ENCODE data around the gene NAA80. TPM values are rescaled to one million over a fixed set of nuclear protein-coding genes. Genes with fewer than 3 reads are reported as not detected.
A peak's percentile ranks its signal among the peaks of the same experiment; 100 is the strongest.

The NAA80 gene
- total and polyA plus RNA-seq, 2 of the 13 experiments (the other 11 are each of a cell fraction or from before 2014, with no cell fraction given) = 3.4 to 8.7 TPM

DNA sequence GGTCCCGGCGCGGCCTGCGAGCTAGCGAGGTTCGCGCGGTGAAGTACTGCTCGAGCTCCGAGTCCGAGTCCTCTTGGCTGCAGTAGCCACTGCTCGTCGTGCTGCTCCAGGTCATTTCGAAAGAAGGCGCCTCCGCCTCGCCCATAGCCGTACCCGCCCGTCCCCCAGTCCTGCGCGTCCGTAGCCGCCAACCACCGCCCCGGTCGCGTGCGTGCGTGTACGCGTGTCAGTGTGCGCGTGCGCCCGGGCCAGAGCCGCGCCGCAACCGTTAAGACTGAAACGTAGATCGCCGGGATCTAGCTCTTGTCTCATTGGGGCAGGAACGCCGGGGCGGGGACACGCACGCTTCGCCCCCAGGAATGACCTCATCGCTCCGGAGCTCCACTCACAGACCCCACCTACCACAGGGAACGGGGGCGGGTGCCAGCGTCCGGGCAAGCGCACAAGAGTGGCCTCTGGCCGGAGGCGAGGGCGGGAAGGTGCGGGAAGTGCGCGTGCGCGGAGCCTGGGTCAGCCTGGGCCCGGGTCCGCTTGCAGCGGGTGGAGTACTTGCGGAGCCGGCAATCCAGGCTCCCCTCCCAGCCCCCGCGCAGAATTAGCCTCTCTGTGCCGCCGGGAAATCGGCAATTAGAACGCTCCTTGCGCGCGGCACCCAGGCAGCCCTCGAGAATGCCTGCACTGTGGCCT, 38.1 kb upstream of the NAA80 start (continued):
- TF ChIP-seq, protein P1, sequence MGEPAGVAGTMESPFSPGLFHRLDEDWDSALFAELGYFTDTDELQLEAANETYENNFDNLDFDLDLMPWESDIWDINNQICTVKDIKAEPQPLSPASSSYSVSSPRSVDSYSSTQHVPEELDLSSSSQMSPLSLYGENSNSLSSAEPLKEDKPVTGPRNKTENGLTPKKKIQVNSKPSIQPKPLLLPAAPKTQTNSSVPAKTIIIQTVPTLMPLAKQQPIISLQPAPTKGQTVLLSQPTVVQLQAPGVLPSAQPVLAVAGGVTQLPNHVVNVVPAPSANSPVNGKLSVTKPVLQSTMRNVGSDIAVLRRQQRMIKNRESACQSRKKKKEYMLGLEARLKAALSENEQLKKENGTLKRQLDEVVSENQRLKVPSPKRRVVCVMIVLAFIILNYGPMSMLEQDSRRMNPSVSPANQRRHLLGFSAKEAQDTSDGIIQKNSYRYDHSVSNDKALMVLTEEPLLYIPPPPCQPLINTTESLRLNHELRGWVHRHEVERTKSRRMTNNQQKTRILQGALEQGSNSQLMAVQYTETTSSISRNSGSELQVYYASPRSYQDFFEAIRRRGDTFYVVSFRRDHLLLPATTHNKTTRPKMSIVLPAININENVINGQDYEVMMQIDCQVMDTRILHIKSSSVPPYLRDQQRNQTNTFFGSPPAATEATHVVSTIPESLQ (CRISPR knock-in tag; conservative IDR thresholded peaks at IDR 0.05) = no peak
- TF ChIP-seq ZMYM4 (CRISPR knock-in tag; IDR thresholded peaks at IDR 0.05) (peak; percentile 89), NCOR1 (IDR thresholded peaks at IDR 0.05; ENCODE audit: borderline replicate concordance, low read length) (no peak), NR2F2 (IDR thresholded peaks at IDR 0.05; ENCODE audit: borderline replicate concordance, low read depth) (no peak), MIER3 (CRISPR knock-in tag; IDR thresholded peaks at IDR 0.05; ENCODE audit: borderline replicate concordance) (peak; percentile 30; the same call in 1 of the 2 replicates), SRSF4 (IDR thresholded peaks at IDR 0.05; ENCODE audit: low read depth, low read length, poor library complexity, severe bottlenecking) (no peak), AHR (CRISPR knock-in tag; IDR thresholded peaks at IDR 0.05) (0 out of 2 replicates have a peak, but pooled peaks have one; percentile 51), ATF7-NPFF (CRISPR knock-in tag; IDR thresholded peaks at IDR 0.05; ENCODE audit: low read depth) (peak; percentile 86), ZNF747 (CRISPR knock-in tag; IDR thresholded peaks at IDR 0.05; ENCODE audit: borderline replicate concordance) (peak; percentile 3; the same call in 1 of the 2 replicates), MBD4 (IDR thresholded peaks at IDR 0.05; ENCODE audit: borderline replicate concordance, low read length) (no peak), GFI1 (CRISPR knock-in tag; IDR thresholded peaks at IDR 0.05; ENCODE audit: borderline replicate concordance) (peak; percentile 13; the same call in 1 of the 2 replicates), SIN3A (IDR thresholded peaks at IDR 0.05; ENCODE audit: borderline replicate concordance, low read depth, low read length) (peak; percentile 89; the same call in 1 of the 2 replicates), ZNF841 (CRISPR knock-in tag; IDR thresholded peaks at IDR 0.05; ENCODE audit: borderline replicate concordance) (peak; percentile 88), ZNF34 (CRISPR knock-in tag; IDR thresholded peaks at IDR 0.05; ENCODE audit: borderline replicate concordance) (0 out of 2 replicates have a peak, but pooled peaks have one; percentile 66), ZNF138 (CRISPR knock-in tag; IDR thresholded peaks at IDR 0.05; ENCODE audit: low read depth) (peak; percentile 91; the same call in 1 of the 2 replicates), POLR2AphosphoS5 (IDR thresholded peaks at IDR 0.05; ENCODE audit: low read depth, low read length) (peak; percentile 73), FOXC1 (CRISPR knock-in tag; IDR thresholded peaks at IDR 0.05; ENCODE audit: borderline replicate concordance) (peak; percentile 96; the same call in 1 of the 2 replicates), GABPA (IDR thresholded peaks at IDR 0.05; ENCODE audit: low read depth, low read length) (no peak), GABPA (CRISPR knock-in tag; IDR thresholded peaks at IDR 0.05; ENCODE audit: low read depth) (peak; percentile 27; the same call in 1 of the 2 replicates), ZNF773 (CRISPR knock-in tag; IDR thresholded peaks at IDR 0.05; ENCODE audit: borderline replicate concordance) (0 out of 2 replicates have a peak, but pooled peaks have one; percentile 29), KMT2B (CRISPR knock-in tag; IDR thresholded peaks at IDR 0.05) (peak; percentile 7; the same call in 1 of the 2 replicates), SALL2 (CRISPR knock-in tag; IDR thresholded peaks at IDR 0.05) (peak; percentile 84), ATF7 (IDR thresholded peaks at IDR 0.05) (peak; percentile 94), ATF7 (CRISPR knock-in tag; IDR thresholded peaks at IDR 0.05) (peak; percentile 97), ZNF737 (CRISPR knock-in tag; IDR thresholded peaks at IDR 0.05; ENCODE audit: borderline replicate concordance) (no peak), AKAP8 (CRISPR knock-in tag; IDR thresholded peaks at IDR 0.05) (0 out of 2 replicates have a peak, but pooled peaks have one; percentile 52), TRIM24 (CRISPR knock-in tag; IDR thresholded peaks at IDR 0.05) (no peak)
- TF ChIP-seq, protein P2, sequence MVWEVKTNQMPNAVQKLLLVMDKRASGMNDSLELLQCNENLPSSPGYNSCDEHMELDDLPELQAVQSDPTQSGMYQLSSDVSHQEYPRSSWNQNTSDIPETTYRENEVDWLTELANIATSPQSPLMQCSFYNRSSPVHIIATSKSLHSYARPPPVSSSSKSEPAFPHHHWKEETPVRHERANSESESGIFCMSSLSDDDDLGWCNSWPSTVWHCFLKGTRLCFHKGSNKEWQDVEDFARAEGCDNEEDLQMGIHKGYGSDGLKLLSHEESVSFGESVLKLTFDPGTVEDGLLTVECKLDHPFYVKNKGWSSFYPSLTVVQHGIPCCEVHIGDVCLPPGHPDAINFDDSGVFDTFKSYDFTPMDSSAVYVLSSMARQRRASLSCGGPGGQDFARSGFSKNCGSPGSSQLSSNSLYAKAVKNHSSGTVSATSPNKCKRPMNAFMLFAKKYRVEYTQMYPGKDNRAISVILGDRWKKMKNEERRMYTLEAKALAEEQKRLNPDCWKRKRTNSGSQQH (CRISPR knock-in tag; IDR thresholded peaks at IDR 0.05; ENCODE audit: low read depth) = peak; percentile 89; the same call in 1 of the 2 replicates
